ENCODE results near the gene PITPNC1. TPM values are rescaled to one million over a fixed set of nuclear protein-coding genes. Genes with fewer than 3 reads are reported as not detected.

The PITPNC1 gene
- total RNA-seq, 1 donor from 2014 or later, result 39.7 TPM

DNA sequence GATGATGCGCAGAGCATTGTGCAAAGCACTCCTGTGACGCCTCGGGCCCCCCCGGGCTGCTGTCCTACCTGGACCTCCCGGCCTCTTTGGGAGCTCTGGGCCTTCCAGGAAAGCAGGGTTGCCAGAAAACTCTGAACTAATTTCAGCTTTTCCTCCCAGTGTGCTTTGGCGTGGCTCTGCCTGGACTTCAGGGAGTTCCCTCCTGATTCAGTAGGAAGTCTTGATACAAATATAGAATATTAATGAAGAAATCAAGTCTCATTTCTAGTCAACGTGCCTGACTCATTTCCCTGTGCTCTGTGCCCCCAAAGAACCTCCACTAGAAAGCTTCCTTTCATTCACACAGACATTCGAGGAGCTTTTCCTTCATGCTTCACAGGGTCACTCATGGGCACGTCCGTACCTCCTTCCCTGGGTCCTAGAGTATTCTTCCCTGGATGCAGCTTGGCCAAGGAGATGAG lies 256.7 kb downstream of the PITPNC1 start:
- no peak for DNase-seq (ENCODE audit: low spot score)
- H3K4me1 Mint-ChIP-seq (ENCODE audit: unreplicated experiment), result no peaks in the 10 kb centered on the region

DNA sequence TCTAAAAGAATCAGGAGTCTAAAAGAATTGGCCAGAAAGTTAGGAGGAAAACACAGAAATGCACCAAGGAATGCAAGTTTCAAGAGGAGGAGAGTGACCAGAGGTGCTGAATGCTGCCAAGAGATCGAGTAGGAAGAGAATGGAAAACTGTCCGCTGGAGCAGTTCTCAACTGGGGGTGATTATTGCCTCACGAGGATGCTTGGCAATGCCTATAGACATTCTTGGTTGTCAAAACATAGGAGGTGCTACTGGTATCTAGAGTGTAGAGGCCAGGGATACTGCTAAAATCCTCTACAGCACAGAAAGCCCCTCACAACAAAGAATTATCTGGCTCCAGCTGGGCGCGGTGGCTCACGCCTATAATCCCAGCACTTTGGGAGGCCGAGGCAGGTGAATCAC lies 258.6 kb downstream of the PITPNC1 start:
- Mint-ChIP-seq H3K27ac (ENCODE audit: unreplicated experiment) (no peak overlapping the region), H3K4me1 (ENCODE audit: unreplicated experiment) (no peaks in the 10 kb centered on the region), H3K4me3 (ENCODE audit: unreplicated experiment) (no peak overlapping the region), H3K27me3 (ENCODE audit: unreplicated experiment) (peaks cover 5% of the 10 kb centered on the region), H3K36me3 (ENCODE audit: low read depth, unreplicated experiment) (peaks cover 16% of the 10 kb centered on the region), H3K9me3 (ENCODE audit: unreplicated experiment) (no peaks in the 10 kb centered on the region)
- no peak for TF ChIP-seq CTCF (IDR thresholded peaks at IDR 0.05; ENCODE audit: unreplicated experiment)
- no peak for DNase-seq (ENCODE audit: low spot score)

More for the DNA sequence above, 256.7 kb downstream of the PITPNC1 start:
- Mint-ChIP-seq H3K36me3 (ENCODE audit: low read depth, unreplicated experiment) (peaks cover 16% of the 10 kb centered on the region), H3K4me3 (ENCODE audit: unreplicated experiment) (no peak overlapping the region), H3K27ac (ENCODE audit: unreplicated experiment) (no peak overlapping the region), H3K27me3 (ENCODE audit: unreplicated experiment) (peaks cover 5% of the 10 kb centered on the region), H3K9me3 (ENCODE audit: unreplicated experiment) (no peaks in the 10 kb centered on the region)
- TF ChIP-seq CTCF (IDR thresholded peaks at IDR 0.05; ENCODE audit: unreplicated experiment), result no peak

- H3K4me3 Mint-ChIP-seq (ENCODE audit: unreplicated experiment), result no peak overlapping the region
- H3K4me1 Mint-ChIP-seq (ENCODE audit: unreplicated experiment), result no peaks in the 10 kb centered on the region
- no peak for TF ChIP-seq CTCF (IDR thresholded peaks at IDR 0.05; ENCODE audit: unreplicated experiment)
- DNase-seq (ENCODE audit: low spot score), result no peak
- no peak overlapping the region for H3K27ac Mint-ChIP-seq (ENCODE audit: unreplicated experiment)
- peaks cover 5% of the 10 kb centered on the region for H3K27me3 Mint-ChIP-seq (ENCODE audit: unreplicated experiment)
- no peaks in the 10 kb centered on the region for H3K9me3 Mint-ChIP-seq (ENCODE audit: unreplicated experiment)
- H3K36me3 Mint-ChIP-seq (ENCODE audit: low read depth, unreplicated experiment), result peaks cover 16% of the 10 kb centered on the region
These were observed 259.2 kb downstream of the PITPNC1 start for GRCh38 chr17:67636312-67636711.

DNA sequence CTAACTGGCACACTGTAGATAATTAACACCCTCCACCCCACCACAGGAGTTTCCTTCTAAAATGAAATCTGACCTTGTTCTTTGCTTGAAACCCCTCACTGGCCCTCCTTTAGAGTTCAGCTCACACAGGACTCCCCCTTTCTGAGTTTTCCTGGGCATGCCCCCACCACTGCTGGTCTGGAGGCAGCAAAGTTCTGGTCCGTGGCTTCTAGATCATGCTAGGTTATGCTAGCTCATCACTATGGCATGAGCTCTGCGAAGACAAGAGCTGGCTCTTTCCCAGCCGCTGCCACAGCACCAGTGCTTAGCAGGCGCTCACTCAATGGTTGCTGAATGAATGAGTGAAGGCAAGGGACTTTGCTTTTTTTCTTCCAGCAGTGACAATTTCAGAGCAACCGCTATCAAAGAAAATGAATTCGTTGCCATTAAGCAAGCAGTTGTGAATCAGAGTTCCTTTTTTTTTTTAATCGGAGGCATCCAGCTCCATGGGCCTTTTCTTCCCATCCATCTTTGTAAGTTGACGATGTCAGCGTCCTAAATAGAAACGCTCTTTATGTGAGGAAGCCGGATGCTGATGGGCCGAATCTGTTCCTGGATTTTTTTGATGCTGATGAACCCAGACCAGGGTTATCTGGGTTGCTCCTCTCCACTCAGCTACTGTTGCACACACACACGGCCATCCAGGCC lies 259.9 kb downstream of the PITPNC1 start:
- DNase-seq (ENCODE audit: low spot score), result no peak

More for the DNA sequence above, 259.9 kb downstream of the PITPNC1 start:
- Mint-ChIP-seq H3K27ac (ENCODE audit: unreplicated experiment) (peak overlapping the region; percentile 9), H3K36me3 (ENCODE audit: low read depth, unreplicated experiment) (peaks cover 14% of the 10 kb centered on the region), H3K9me3 (ENCODE audit: unreplicated experiment) (no peaks in the 10 kb centered on the region), H3K4me3 (ENCODE audit: unreplicated experiment) (no peak overlapping the region), H3K27me3 (ENCODE audit: unreplicated experiment) (peaks cover 5% of the 10 kb centered on the region), H3K4me1 (ENCODE audit: unreplicated experiment) (no peaks in the 10 kb centered on the region)
- TF ChIP-seq CTCF (IDR thresholded peaks at IDR 0.05; ENCODE audit: unreplicated experiment), result no peak
